ENCODE results near the gene SUGT1.

DNA sequence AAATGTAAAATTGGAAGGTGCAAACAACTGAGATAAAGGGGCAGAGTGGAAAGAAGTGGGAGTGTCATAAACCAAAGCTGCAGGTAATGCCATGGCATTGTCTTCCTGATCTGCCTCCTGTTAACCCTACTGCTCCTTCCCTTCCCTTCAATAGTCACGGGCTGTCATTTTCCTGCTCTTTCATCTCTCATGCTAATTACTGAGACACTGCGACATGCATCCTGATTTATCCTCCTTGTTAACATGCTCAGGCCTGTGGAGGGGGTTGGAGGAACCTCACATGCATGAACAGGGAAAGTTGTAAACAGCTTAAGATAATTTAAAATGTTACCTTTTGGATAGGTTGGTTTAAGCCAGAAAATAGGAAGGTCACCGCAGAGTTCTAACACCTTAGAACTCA lies 59.7 kb downstream of the SUGT1 start:
- TF ChIP-seq, protein P1, sequence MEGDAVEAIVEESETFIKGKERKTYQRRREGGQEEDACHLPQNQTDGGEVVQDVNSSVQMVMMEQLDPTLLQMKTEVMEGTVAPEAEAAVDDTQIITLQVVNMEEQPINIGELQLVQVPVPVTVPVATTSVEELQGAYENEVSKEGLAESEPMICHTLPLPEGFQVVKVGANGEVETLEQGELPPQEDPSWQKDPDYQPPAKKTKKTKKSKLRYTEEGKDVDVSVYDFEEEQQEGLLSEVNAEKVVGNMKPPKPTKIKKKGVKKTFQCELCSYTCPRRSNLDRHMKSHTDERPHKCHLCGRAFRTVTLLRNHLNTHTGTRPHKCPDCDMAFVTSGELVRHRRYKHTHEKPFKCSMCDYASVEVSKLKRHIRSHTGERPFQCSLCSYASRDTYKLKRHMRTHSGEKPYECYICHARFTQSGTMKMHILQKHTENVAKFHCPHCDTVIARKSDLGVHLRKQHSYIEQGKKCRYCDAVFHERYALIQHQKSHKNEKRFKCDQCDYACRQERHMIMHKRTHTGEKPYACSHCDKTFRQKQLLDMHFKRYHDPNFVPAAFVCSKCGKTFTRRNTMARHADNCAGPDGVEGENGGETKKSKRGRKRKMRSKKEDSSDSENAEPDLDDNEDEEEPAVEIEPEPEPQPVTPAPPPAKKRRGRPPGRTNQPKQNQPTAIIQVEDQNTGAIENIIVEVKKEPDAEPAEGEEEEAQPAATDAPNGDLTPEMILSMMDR (IDR thresholded peaks at IDR 0.05; ENCODE audit: low read depth, low read length) = no peak
- TF ChIP-seq, protein P2, sequence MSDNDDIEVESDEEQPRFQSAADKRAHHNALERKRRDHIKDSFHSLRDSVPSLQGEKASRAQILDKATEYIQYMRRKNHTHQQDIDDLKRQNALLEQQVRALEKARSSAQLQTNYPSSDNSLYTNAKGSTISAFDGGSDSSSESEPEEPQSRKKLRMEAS (IDR thresholded peaks at IDR 0.05; ENCODE audit: low read depth, low read length) = no peak
- no peak for TF ChIP-seq POLR2A (IDR thresholded peaks at IDR 0.05; ENCODE audit: extremely low read depth, insufficient read length)
- TF ChIP-seq MYC (IDR thresholded peaks at IDR 0.05; ENCODE audit: low read depth, low read length) = no peak

Measured in NB4 (cell line).